ENCODE data around the gene BEAN1.

The BEAN1 gene

DNA sequence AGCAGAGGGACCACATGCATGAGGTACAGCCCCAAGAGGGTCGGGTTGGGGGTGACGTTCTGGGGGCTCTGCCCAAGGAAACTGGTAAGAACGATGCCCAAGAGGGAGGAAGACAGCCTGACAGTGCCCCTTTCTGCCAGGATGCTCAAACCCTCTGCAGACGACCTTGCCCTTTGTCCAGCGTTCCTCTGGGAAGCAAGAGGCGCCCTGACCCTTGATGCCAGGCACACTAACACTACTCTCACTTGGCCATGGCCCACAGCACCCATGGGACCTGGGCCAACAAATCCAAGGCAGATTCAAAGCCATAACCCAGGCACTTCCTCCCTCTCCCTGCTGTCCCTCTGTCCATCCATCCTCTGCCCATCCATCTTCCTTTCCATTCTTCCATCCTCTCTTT is 102.4 kb downstream of the BEAN1 start:
- no peak overlapping the region for H3K4me3 ChIP-seq (replicated peaks; ENCODE audit: low read depth, low read length)
- DNase-seq (ENCODE audit: extremely low read depth, low read depth): no peak
- TF ChIP-seq, protein P1, sequence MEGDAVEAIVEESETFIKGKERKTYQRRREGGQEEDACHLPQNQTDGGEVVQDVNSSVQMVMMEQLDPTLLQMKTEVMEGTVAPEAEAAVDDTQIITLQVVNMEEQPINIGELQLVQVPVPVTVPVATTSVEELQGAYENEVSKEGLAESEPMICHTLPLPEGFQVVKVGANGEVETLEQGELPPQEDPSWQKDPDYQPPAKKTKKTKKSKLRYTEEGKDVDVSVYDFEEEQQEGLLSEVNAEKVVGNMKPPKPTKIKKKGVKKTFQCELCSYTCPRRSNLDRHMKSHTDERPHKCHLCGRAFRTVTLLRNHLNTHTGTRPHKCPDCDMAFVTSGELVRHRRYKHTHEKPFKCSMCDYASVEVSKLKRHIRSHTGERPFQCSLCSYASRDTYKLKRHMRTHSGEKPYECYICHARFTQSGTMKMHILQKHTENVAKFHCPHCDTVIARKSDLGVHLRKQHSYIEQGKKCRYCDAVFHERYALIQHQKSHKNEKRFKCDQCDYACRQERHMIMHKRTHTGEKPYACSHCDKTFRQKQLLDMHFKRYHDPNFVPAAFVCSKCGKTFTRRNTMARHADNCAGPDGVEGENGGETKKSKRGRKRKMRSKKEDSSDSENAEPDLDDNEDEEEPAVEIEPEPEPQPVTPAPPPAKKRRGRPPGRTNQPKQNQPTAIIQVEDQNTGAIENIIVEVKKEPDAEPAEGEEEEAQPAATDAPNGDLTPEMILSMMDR (IDR thresholded peaks at IDR 0.05; ENCODE audit: low read depth, low read length, missing control alignments): no peak

Measured in HFF-Myc (cell line).